ENCODE measurements around the gene BCAR1.

DNA sequence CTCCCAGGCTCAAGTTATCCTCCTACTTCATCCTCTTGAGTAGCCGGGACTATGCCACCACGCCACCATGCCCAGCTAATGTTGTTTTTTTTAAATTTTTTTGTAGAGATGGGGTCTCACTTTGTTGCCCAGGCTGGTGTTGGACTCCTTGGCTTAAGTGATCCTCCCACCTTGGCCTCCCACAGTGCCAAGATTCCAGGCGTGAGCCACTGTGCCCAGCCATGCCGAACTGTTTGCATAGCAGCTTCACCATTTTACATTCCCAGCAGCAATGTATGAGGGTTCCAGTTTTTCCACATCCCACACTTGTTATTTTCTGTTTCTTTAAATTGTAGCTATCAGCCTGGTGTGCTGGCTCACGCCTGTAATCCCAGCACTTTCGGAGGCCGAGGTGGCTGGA, 34.8 kb downstream of the BCAR1 start:
- TF ChIP-seq, protein P1, sequence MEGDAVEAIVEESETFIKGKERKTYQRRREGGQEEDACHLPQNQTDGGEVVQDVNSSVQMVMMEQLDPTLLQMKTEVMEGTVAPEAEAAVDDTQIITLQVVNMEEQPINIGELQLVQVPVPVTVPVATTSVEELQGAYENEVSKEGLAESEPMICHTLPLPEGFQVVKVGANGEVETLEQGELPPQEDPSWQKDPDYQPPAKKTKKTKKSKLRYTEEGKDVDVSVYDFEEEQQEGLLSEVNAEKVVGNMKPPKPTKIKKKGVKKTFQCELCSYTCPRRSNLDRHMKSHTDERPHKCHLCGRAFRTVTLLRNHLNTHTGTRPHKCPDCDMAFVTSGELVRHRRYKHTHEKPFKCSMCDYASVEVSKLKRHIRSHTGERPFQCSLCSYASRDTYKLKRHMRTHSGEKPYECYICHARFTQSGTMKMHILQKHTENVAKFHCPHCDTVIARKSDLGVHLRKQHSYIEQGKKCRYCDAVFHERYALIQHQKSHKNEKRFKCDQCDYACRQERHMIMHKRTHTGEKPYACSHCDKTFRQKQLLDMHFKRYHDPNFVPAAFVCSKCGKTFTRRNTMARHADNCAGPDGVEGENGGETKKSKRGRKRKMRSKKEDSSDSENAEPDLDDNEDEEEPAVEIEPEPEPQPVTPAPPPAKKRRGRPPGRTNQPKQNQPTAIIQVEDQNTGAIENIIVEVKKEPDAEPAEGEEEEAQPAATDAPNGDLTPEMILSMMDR (IDR thresholded peaks at IDR 0.05), result no peak
- no peak for TF ChIP-seq ZFX (IDR thresholded peaks at IDR 0.05; ENCODE audit: borderline replicate concordance)

Data from 22Rv1 (cell line).